Osteoblast (primary cell): ENCODE data around the gene TNS3. TPM values are rescaled to one million over a fixed set of nuclear protein-coding genes. Genes with fewer than 3 reads are reported as not detected.

Experiments
- DNase-seq: peaks from one replicate; pipeline ENCODE4 v3.0.0; 2011; ENCODE audit warnings: low spot score, mixed read lengths; ENCODE audit not compliant: insufficient read length; ENCODE audit errors: missing footprints
- H2AFZ ChIP-seq: 2 replicates; pipeline ENCODE4 v1.6.0; 2011; ENCODE audit warnings: mild to moderate bottlenecking, low read length
- H3K27ac ChIP-seq: 2 replicates; pipeline ENCODE4 v1.5.1; 2011; ENCODE audit warnings: mild to moderate bottlenecking, low read depth, low read length, moderate library complexity
- H3K27me3 ChIP-seq: 2 replicates; pipeline ENCODE4 v1.6.0; 2012; ENCODE audit warnings: mild to moderate bottlenecking, control low read depth, inconsistent platforms, low read length, moderate library complexity; ENCODE audit not compliant: insufficient read depth
- H3K36me3 ChIP-seq: 2 replicates; pipeline ENCODE4 v1.5.1; 2011; ENCODE audit warnings: mild to moderate bottlenecking, low read length, control low read depth, moderate library complexity; ENCODE audit not compliant: insufficient read depth
- H3K4me1 ChIP-seq: 2 replicates; pipeline ENCODE4 v1.5.1; 2011; ENCODE audit warnings: mild to moderate bottlenecking, low read length, control low read depth, moderate library complexity; ENCODE audit not compliant: insufficient read depth
- H3K4me2 ChIP-seq: 2 replicates; pipeline ENCODE4 v1.6.0; 2011; ENCODE audit warnings: mild to moderate bottlenecking, low read length; ENCODE audit not compliant: insufficient read depth
- H3K4me3 ChIP-seq: fragments of 200-600 bp; sonication (generic); 3 replicates; pipeline ENCODE4 v1.5.1; 2012; ENCODE audit warnings: mild to moderate bottlenecking, low read length, inconsistent platforms; ENCODE audit not compliant: insufficient read depth
- H3K79me2 ChIP-seq: 2 replicates; pipeline ENCODE4 v1.6.0; 2012; ENCODE audit warnings: mild to moderate bottlenecking, low read length, control low read depth, inconsistent platforms; ENCODE audit not compliant: insufficient read depth
- H3K9me3 ChIP-seq: 2 replicates; pipeline ENCODE4 v1.5.1; 2011; ENCODE audit warnings: low read depth, low read length, control low read depth
- H4K20me1 ChIP-seq: 2 replicates; pipeline ENCODE4 v1.6.0; 2012; ENCODE audit warnings: mild to moderate bottlenecking, low read length, control low read depth; ENCODE audit not compliant: insufficient read depth
- total RNA-seq: library from RNA; depleted of rRNA; stranded (reverse); fragments of >200 nt; gene quantifications from 2 replicates; pipeline ENCODE4 v1.2.3, GENCODE V29; 2012
- TF ChIP-seq, protein P1 (sequence below): IDR thresholded peaks from 2 replicates; pipeline ENCODE4 v1.5.1; 2011; ENCODE audit warnings: mild to moderate bottlenecking, low read depth, low read length, moderate library complexity; ENCODE audit errors: extremely low read depth

Gene TNS3
- total RNA-seq, 1 donor = 67.3 TPM

DNA sequence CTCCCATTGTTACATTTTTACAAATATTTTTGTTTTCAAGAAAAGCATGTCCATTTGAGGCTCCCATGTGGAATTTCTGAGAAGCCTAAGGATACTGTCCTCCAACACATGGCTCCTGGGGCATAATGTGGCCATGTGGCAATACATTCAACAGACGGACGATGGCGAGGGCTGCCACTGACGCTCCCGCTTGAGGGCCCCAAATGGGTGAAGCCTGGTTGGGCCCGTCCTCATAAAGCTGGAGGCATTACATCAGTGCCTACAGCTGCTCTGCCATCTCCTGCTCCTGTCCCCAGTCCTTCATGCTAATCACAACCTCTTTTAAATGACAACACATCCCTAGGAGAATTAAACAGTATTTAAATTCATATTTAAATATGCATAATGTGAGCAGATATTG, 246.8 kb downstream of the TNS3 start:
- Histone ChIP-seq H3K4me2 (no peak overlapping the region), H3K27ac (no peak overlapping the region), H3K4me1 (peaks cover 27% of the 10 kb centered on the region), H3K79me2 (no peaks in the 10 kb centered on the region), H4K20me1 (peaks cover 32% of the 10 kb centered on the region), H3K27me3 (no peaks in the 10 kb centered on the region), H3K9me3 (no peaks in the 10 kb centered on the region), H3K4me3 (no peak overlapping the region), H2AFZ (no peak overlapping the region), H3K36me3 (peaks cover 19% of the 10 kb centered on the region)
- no peak for DNase-seq
- TF ChIP-seq, protein P1, sequence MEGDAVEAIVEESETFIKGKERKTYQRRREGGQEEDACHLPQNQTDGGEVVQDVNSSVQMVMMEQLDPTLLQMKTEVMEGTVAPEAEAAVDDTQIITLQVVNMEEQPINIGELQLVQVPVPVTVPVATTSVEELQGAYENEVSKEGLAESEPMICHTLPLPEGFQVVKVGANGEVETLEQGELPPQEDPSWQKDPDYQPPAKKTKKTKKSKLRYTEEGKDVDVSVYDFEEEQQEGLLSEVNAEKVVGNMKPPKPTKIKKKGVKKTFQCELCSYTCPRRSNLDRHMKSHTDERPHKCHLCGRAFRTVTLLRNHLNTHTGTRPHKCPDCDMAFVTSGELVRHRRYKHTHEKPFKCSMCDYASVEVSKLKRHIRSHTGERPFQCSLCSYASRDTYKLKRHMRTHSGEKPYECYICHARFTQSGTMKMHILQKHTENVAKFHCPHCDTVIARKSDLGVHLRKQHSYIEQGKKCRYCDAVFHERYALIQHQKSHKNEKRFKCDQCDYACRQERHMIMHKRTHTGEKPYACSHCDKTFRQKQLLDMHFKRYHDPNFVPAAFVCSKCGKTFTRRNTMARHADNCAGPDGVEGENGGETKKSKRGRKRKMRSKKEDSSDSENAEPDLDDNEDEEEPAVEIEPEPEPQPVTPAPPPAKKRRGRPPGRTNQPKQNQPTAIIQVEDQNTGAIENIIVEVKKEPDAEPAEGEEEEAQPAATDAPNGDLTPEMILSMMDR = no peak

DNA sequence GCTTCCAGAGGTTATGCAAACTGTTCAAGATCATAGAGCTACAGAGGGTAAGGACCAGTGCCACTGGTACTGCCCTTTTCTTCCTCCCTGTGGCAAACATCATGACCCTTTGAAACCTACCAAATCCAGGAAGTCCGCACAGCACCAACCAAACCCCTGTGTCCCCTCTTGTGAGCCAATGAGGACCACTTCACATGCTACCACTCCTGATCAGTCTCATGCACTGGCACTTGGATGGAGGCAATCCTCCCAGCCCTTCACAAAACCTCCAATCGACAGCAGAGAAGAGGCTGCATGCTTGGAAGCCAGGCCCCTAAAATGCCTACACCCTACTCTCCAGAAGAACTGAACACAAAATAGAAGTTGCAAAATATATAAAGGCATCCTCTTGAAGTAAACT, 248.0 kb downstream of the TNS3 start:
- H2AFZ ChIP-seq = no peak overlapping the region
- H3K4me2 ChIP-seq = no peak overlapping the region
- no peaks in the 10 kb centered on the region for H3K9me3 ChIP-seq
- H3K27me3 ChIP-seq = no peaks in the 10 kb centered on the region
- peaks cover 37% of the 10 kb centered on the region for H4K20me1 ChIP-seq
- no peak overlapping the region for H3K4me3 ChIP-seq
- H3K4me1 ChIP-seq = peaks cover 29% of the 10 kb centered on the region
- no peak overlapping the region for H3K27ac ChIP-seq
- H3K79me2 ChIP-seq = no peaks in the 10 kb centered on the region
- peaks cover 22% of the 10 kb centered on the region for H3K36me3 ChIP-seq
- no peak for DNase-seq
- TF ChIP-seq, protein P1 = no peak

DNA sequence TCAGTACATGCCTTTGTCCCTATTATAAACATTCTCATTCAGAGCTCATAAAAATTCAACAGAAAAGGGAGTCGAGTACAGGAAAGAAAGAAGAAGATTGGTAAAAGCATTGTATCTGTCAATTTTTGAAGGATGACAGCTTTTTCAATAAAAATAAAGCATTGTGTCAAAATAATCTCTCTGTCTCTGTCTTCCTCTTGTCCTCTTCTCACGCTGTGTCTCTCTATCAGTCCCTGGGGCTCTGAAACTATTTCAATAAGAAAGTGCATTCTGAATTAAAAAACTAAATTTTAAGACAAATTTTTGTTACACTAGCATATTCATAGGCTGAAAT, 248.4 kb downstream of the TNS3 start:
- peaks cover 22% of the 10 kb centered on the region for H3K36me3 ChIP-seq
- H3K4me1 ChIP-seq = peaks cover 33% of the 10 kb centered on the region
- H3K4me2 ChIP-seq = no peak overlapping the region
- H3K9me3 ChIP-seq = no peaks in the 10 kb centered on the region
- H3K4me3 ChIP-seq = no peak overlapping the region
- DNase-seq = no peak
- H4K20me1 ChIP-seq = peaks cover 37% of the 10 kb centered on the region
- no peaks in the 10 kb centered on the region for H3K79me2 ChIP-seq
- TF ChIP-seq, protein P1 = no peak
- H3K27ac ChIP-seq = no peak overlapping the region
- no peaks in the 10 kb centered on the region for H3K27me3 ChIP-seq
- H2AFZ ChIP-seq = no peak overlapping the region

DNA sequence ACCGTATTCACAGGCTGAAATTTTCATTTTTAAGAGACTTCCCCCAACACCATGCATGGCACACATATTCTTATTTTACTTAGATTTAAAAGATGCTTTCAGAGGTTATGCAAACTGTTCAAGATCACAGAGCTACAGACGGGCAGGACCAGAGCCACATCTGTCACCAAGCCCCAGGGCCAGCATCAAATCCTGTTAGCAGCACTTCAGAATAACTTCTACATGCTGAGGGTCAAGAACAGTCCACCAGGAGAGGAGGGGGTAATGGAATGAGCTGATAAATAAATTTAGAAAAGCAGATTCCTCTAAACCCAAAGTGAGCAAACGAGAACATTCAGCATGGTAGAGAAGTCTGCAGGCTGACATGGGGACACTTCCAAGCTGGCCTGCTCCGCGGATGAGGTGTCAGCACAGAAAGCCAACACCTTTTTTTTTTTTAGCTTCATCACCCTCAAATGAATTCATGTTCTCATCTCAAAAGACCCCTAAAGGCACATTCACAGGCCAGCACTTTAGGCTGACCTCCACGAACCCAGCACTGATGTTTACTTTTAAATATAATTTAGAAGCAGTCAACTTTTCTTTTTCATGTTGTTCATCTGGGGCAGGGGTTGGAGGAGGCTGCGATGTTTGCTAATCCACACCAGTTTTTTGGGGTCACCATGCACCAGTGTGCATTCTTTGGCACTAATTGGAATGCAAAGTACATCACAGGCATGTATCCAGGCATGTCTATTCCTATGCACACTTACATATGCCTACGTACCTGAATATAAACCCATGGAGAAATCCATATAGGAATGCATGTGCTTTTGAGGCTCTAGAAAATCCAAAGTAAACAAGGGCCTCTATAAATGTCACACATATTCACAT, 249.0 kb downstream of the TNS3 start:
- no peak overlapping the region for H3K4me2 ChIP-seq
- H3K9me3 ChIP-seq = no peaks in the 10 kb centered on the region
- TF ChIP-seq, protein P1 = no peak
- H3K4me1 ChIP-seq = peaks cover 36% of the 10 kb centered on the region
- DNase-seq = no peak
- H3K79me2 ChIP-seq = no peaks in the 10 kb centered on the region
- H3K27ac ChIP-seq = no peak overlapping the region
- H3K36me3 ChIP-seq = peaks cover 22% of the 10 kb centered on the region
- H4K20me1 ChIP-seq = peaks cover 36% of the 10 kb centered on the region
- no peak overlapping the region for H2AFZ ChIP-seq
- H3K4me3 ChIP-seq = no peak overlapping the region
- H3K27me3 ChIP-seq = no peaks in the 10 kb centered on the region
